NCI-H1048 (cell line): ENCODE results near the gene DNLZ.
"Not testable (repeated sequence)": the region's sequence is repeated elsewhere in the genome, so short reads cannot be mapped to it uniquely, and the experiment has no call there.

Experiments used
- DNase-seq: peaks from one replicate; lab custom pipeline; 2025; lab: John Stamatoyannopoulos, UW

DNLZ gene

GRCh38 chr9:136331030-136331429 lies 32.5 kb downstream of the DNLZ start:
- DNase-seq: no peak

- DNase-seq: no peak
Observed at GRCh38 chr9:136330406-136330990, 33.0 kb downstream of the DNLZ start.

- DNase-seq: no peak
Observed at GRCh38 chr9:136329636-136330405, 33.7 kb downstream of the DNLZ start.

GRCh38 chr9:136329211-136329627 lies 34.3 kb downstream of the DNLZ start:
- DNase-seq: no peak

GRCh38 chr9:136328622-136329041 lies 34.9 kb downstream of the DNLZ start:
- DNase-seq: no peak

GRCh38 chr9:136328011-136328621 lies 35.4 kb downstream of the DNLZ start:
- DNase-seq: peak; percentile 24

GRCh38 chr9:136327304-136327974 lies 36.1 kb downstream of the DNLZ start, which contains the start of gene GPSM1:
Gene GPSM1 (plus strand): TSS chr9:136327539. CDS start chr9:136327696, 157 bp downstream.
- DNase-seq: no peak

- no peak for DNase-seq
Observed at GRCh38 chr9:136326761-136327303, 36.7 kb downstream of the DNLZ start.

- no peak for DNase-seq
Observed at GRCh38 chr9:136326061-136326760, 37.3 kb downstream of the DNLZ start.

GRCh38 chr9:136325358-136325757 lies 38.2 kb downstream of the DNLZ start:
- no peak for DNase-seq

- no peak for DNase-seq
Observed at GRCh38 chr9:136324501-136325300, 38.8 kb downstream of the DNLZ start.

- DNase-seq: no peak
Observed at GRCh38 chr9:136323371-136323789, 40.2 kb downstream of the DNLZ start.

GRCh38 chr9:136322756-136323330 lies 40.7 kb downstream of the DNLZ start:
- DNase-seq: no peak

GRCh38 chr9:136321561-136321960 lies 42.0 kb downstream of the DNLZ start:
- no peak for DNase-seq

GRCh38 chr9:136320972-136321371 lies 42.6 kb downstream of the DNLZ start:
- DNase-seq: not testable (repeated sequence)

GRCh38 chr9:136319955-136320354 lies 43.6 kb downstream of the DNLZ start:
- not testable (repeated sequence) for DNase-seq

- DNase-seq: not testable (repeated sequence)
Observed at GRCh38 chr9:136319244-136319643, 44.3 kb downstream of the DNLZ start.

- no peak for DNase-seq
Observed at GRCh38 chr9:136318776-136319241, 44.7 kb downstream of the DNLZ start.

- no peak for DNase-seq
Observed at GRCh38 chr9:136318111-136318775, 45.3 kb downstream of the DNLZ start.

- no peak for DNase-seq
Observed at GRCh38 chr9:136317695-136318094, 45.8 kb downstream of the DNLZ start.
